T-helper 1 cell treated with Interleukin-12 subunit alpha and Interleukin-12 subunit beta and Interleukin-4 antibody, amounts not matched to agents 30 ng/mL and 1 ng/mL, for 36 hours (primary cell): ENCODE measurements around the gene OPN1SW. TPM values are rescaled to one million over a fixed set of nuclear protein-coding genes. Genes with fewer than 3 reads are reported as not detected.

Experiments used
- intact Hi-C: fragments of 100-400 bp; cut with micrococcal nuclease; formaldehyde crosslinking; loops from one replicate; pipeline ENCODE4 v1.15.1; 2024
- total RNA-seq: library from RNA; stranded (reverse); gene quantifications from 2 replicates; pipeline ENCODE4 v1.2.3, GENCODE V29; 2022

Gene OPN1SW
- total RNA-seq, 1 donor from 2014 or later = not detected

DNA sequence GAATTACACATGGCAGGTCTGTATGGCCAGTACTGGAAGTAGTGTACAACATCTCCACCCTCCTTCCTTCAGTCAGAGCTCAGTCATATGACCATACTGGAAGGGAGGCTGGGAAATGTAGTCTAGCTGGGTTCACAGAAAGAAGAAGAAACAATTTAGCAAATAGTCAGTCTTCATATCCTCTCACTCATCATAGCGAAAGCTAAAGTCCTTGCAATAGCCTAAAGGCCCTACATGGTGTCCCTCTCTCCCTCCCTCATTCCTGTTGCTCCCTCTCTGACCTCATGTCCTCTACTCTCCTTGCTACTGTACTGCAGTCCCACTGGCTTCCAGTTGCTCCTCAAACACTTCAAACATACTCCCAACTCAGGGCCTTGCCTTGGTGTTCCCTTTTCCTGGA, 40.7 kb downstream of the OPN1SW start:
- intact Hi-C loops = loop anchor here (5.0 kb wide), 1 partner anchor 128 kb away; no protein-coding TSS in a partner anchor

DNA sequence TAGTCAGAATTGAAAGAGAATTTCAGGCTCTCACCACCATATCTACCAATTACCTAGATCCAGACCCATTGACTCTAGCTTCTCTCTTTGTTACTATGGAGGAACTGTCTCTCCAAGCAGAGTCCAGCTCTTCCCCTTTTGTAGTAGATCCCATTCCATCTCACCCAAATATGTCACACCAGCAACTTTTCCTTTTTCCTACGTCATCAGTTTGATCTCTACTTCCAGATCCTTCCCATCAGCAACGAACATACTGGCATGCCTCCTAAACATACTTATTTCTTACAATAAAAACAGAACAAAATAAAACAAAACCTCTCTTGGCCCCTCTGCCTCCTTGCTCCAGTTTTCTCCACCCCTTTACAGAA, 42.3 kb downstream of the OPN1SW start:
- intact Hi-C loops = no loop called here

DNA sequence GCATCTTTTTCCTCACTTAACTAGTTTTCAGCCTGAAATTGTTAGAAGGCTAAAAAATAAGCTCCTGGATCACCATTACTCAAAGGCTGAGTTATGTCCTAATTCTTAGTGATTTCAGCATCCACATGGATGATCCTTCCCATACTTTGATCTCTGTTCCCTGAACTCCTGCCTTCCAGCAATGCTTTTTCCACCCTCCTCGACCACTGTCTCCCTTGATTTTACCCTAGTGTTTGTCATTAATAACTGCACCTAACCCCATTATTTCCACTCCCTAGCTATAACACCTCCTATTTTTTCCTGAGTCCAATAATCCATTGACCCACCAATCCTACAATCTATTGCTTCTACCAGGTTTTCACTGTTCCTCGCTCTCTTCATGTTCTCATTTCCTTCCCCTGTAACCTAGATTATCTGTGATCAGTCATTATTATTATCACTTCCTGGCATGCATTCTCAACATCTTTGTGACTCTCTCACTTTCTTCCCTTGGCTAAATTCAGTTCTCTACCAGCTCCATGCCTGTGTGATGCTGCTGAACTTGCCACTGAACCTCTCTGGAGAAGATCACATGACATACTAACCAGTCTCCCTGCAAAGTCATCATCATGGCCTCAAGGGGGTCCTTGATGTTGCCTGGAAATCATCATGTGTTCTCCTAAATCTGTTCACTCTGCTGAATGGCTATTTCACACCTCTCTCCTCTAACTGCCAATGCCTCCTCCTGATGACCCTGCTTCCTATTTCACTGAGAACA, 42.9 kb downstream of the OPN1SW start:
- intact Hi-C loops = no loop called here

DNA sequence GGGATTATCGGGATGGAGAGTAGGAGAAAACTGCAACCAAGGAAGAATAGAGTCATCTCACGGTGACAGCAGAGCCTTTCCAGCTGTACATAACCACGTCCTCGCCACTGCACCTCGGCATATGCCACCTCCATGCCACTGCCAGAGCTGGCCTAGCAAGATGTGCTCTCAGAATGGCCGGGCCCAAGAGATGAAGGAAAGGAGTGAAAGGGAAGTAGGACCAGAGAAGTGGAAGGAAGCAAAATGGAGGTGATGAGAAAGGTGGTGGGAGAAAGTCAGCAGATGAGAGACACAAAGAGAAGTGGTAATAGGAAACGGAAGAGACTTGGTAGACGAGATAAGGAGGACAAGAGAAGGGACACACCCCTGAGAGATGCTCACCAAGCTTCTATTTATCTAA, 44.4 kb downstream of the OPN1SW start:
- intact Hi-C loops = no loop called here

DNA sequence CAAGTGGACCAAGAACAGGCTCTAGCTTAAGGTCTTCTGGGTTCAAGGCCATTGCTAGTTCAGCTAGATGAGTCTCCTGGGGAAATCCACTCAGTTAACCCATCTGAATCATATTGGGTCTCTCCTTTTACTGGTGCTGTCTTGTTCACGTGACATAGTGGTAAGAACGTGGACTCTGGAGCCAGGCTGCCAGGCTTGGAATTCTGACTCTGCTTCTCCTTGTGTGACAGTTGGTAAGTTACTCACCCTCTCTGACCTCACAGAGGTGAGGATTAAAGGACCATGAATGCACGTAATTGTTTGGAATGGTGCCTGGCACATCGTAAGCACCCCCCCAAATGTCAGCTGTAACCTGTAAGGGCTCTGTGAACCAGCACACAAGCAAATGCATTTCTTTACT, 46.1 kb downstream of the OPN1SW start:
- intact Hi-C loops = no loop called here

DNA sequence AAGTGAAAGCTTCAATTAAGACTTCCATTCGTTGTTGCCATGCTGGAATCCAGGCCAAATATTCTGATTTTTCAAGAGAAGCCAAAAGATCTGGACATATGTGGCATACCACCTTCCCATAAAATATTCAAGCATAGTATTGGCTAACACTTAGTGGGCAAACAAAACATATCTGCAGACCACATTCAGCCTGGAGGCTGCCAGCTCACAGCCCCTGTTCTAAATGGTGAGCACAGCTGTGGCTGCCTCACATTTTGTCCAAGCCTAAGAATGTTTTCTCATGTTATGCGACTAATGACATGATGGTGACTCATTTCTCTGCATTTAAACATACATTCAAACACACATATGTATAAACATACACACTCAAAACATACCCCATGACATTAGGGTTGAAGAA, 47.0 kb downstream of the OPN1SW start:
- intact Hi-C loops = no loop called here

DNA sequence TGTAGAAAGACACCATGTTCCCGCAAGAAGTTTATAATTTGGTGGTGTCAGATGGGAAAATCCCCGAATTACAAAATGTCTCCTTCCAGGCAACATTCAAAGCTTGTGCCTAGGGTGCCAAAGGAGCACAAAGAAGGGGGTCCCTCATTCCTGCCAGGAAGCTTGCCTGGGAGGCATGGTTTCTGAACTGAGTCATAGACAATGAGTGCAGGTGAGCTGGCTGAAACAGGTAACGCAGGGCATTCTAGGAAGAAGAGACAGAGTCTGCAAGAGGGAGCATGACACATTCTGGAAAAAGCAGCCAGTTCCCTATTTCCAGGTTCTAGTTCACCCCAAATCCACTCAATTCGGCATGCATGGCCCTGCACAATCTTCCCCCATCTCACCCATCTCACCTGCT, 48.4 kb downstream of the OPN1SW start:
- intact Hi-C loops = no loop called here

DNA sequence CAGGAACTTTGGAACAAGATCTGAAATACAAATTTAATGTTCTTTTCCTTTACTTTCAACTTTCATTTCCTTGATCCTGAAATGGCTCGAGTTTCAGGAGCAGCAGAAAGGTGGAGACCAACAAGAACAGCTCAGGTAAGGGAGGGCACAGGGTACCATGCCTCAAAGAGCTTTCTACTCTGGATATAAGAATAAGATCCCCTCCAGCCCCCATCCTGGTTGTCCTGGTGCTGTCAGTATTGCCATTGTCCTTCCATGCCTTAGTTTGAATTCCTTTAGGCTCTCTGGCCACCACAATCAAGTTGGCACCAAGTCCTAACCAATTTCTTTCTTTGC, 48.9 kb downstream of the OPN1SW start:
- intact Hi-C loops = no loop called here

DNA sequence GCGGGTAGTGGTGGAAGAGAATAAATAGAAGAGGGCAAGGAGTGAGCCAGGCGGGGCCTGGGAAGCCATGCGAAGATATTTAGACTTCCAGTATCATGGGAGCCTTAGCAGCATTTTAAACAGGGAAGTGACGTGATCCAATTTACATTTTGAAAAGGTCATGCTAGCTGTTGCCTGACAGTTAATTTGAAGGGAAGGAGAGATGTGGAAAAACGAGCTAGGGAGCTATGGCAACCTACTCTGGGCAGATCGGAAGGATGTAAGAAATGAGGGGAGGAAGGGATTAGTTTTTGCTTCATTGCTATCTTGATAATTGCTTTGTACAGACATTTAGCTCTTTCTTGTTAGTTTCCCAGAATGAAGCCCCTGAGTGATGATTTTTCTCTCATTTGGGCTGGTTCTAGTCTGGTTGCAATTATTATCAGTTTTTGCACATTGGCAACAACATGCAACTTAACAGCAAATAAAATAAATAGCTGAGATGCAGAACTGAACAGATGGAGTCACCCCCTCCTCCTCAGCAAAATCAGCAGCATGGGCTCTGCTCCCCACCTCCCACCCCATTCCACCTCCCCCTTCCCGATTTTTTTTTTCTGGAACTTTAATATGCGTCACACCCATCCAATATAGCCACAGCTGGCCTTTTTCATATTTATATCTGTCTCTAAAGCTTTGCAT, 49.4 kb downstream of the OPN1SW start:
- intact Hi-C loops = no loop called here

DNA sequence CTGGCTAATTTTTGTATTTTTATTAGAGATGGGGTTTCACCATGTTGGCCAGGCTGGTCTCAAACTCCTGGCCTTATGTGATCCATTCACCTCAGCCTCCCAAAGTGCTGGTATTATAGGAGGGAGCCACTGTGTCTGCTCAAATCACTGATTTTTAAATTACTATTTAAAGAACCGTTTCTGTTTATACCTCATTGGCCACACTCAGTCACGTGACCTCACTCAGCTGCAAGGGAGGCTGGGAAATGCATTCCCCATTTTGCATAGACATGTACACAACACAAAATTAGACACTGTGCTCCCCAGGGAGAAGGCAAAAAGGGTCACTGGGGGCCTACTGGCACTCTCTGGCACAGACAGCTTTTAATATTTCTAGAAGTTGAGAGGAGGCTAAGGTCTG, 50.1 kb downstream of the OPN1SW start:
- intact Hi-C loops = no loop called here

DNA sequence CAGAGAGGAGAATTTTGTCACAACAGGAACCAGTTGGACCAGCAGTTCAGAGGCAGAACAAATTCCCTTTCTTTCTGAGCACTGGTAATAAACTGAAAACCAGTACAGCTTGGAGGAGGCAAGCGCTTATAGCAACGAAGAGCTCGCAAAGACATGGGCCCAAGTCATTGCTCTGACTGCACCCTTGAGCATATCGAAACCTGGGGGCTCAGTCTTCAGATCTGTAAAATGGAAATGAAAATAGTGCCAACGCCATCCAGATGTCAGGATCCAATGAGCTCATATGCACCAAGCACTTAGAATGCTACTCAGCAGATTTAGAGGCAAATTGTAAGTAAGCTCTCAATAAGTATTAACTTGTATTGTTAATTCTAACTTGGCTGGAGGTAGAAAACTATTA, 50.9 kb downstream of the OPN1SW start:
- intact Hi-C loops = no loop called here

Other genes starting within 250 kb of the OPN1SW start
- 1.5 and 3.4 TPM in 2 replicates for gene GARIN1A, start 103.5 kb downstream of the OPN1SW start, total RNA-seq
- 39.8 and 42.4 TPM in 2 replicates for gene CALU, start 36.4 kb downstream of the OPN1SW start, total RNA-seq
- 5.3 and 8.8 TPM in 2 replicates for gene CCDC136, start 16.2 kb upstream of the OPN1SW start, total RNA-seq
- gene FLNC, start 54.6 kb upstream of the OPN1SW start, total RNA-seq = 0.02 TPM in 1 of 2 replicates, not detected in the other
- 125 and 127 TPM in 2 replicates for gene ATP6V1F, start 87.1 kb upstream of the OPN1SW start, total RNA-seq
- gene KCP, start 134.9 kb upstream of the OPN1SW start, total RNA-seq = 0.10 and 0.20 TPM in 2 replicates
- 9.8 and 11.3 TPM in 2 replicates for gene IRF5, start 162.1 kb upstream of the OPN1SW start, total RNA-seq